Measurements from ENCODE around the gene IL5.

The IL5 gene

DNA sequence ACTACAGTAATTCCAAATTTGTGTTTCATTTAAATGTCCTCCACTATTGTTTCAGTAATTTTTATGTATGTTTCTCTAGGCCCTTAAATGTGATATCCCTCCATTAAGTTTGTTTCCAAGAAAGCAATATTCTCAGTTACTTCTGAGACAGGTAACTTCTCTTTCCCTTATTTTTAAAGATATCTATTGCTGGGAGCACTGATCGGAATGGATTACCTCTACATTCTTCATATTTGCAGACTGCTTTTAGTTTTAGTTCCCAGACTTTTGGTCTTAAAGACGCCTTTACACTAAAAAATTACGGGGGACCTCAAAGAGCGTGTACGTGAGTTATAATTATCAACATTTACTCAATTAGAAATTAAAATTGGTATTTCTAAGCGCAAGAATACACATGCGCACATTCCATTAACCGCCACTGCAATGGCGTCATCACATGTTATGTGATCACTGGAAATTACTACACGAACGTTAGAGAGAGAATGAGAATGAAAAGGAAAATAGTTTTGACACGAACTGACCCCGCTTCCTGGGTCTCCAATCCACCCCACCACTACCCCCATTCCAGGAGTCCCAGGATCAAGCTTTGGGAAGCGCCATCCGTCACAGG lies 12.9 kb upstream of the IL5 start:
- TF ChIP-seq TAF1 (IDR thresholded peaks at IDR 0.05; ENCODE audit: low read depth) (no peak), NFIC (IDR thresholded peaks at IDR 0.05) (no peak), ZBTB7A (IDR thresholded peaks at IDR 0.05; ENCODE audit: low read depth) (no peak), FOXM1 (IDR thresholded peaks at IDR 0.05; ENCODE audit: borderline replicate concordance, low read depth) (no peak), RAD21 (IDR thresholded peaks at IDR 0.05; ENCODE audit: low read depth) (no peak), TEAD4 (IDR thresholded peaks at IDR 0.05) (no peak), CEBPB (IDR thresholded peaks at IDR 0.05) (no peak), EGR1 (IDR thresholded peaks at IDR 0.05) (no peak), YY1 (IDR thresholded peaks at IDR 0.05; ENCODE audit: low read depth) (no peak), EP300 (IDR thresholded peaks at IDR 0.05; ENCODE audit: borderline replicate concordance) (no peak), CREB1 (IDR thresholded peaks at IDR 0.05; ENCODE audit: low read depth) (no peak)
- TF ChIP-seq, protein P1, sequence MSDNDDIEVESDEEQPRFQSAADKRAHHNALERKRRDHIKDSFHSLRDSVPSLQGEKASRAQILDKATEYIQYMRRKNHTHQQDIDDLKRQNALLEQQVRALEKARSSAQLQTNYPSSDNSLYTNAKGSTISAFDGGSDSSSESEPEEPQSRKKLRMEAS (IDR thresholded peaks at IDR 0.05), result no peak
- TF ChIP-seq, protein P2, sequence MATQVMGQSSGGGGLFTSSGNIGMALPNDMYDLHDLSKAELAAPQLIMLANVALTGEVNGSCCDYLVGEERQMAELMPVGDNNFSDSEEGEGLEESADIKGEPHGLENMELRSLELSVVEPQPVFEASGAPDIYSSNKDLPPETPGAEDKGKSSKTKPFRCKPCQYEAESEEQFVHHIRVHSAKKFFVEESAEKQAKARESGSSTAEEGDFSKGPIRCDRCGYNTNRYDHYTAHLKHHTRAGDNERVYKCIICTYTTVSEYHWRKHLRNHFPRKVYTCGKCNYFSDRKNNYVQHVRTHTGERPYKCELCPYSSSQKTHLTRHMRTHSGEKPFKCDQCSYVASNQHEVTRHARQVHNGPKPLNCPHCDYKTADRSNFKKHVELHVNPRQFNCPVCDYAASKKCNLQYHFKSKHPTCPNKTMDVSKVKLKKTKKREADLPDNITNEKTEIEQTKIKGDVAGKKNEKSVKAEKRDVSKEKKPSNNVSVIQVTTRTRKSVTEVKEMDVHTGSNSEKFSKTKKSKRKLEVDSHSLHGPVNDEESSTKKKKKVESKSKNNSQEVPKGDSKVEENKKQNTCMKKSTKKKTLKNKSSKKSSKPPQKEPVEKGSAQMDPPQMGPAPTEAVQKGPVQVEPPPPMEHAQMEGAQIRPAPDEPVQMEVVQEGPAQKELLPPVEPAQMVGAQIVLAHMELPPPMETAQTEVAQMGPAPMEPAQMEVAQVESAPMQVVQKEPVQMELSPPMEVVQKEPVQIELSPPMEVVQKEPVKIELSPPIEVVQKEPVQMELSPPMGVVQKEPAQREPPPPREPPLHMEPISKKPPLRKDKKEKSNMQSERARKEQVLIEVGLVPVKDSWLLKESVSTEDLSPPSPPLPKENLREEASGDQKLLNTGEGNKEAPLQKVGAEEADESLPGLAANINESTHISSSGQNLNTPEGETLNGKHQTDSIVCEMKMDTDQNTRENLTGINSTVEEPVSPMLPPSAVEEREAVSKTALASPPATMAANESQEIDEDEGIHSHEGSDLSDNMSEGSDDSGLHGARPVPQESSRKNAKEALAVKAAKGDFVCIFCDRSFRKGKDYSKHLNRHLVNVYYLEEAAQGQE (IDR thresholded peaks at IDR 0.05; ENCODE audit: low read depth), result no peak
- TF ChIP-seq, protein P3, sequence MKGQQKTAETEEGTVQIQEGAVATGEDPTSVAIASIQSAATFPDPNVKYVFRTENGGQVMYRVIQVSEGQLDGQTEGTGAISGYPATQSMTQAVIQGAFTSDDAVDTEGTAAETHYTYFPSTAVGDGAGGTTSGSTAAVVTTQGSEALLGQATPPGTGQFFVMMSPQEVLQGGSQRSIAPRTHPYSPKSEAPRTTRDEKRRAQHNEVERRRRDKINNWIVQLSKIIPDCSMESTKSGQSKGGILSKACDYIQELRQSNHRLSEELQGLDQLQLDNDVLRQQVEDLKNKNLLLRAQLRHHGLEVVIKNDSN (IDR thresholded peaks at IDR 0.05), result no peak

DNA sequence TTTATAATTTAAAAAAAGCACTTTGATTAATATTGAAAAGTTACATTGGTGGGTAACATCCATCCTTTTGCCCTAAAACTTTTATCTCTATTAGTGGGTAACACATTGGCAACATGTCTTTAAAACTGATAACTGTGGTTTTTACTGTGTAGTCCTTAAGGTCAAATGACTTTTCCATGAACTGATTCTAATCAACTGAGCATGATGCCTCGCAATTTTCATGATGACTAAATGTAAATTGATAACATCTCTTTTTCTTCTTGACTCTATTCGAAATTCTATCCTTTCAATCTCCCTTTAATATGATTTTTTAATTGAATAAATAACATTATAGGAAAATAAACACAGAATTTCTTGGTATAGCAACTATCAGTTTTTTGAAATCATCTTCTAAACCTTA lies 6.3 kb upstream of the IL5 start:
- TF ChIP-seq NFIC (IDR thresholded peaks at IDR 0.05) (no peak), TCF12 (IDR thresholded peaks at IDR 0.05; ENCODE audit: low read depth) (no peak), YY1 (IDR thresholded peaks at IDR 0.05; ENCODE audit: low read depth) (no peak), CREB1 (IDR thresholded peaks at IDR 0.05; ENCODE audit: low read depth) (no peak), EGR1 (IDR thresholded peaks at IDR 0.05) (no peak), EP300 (IDR thresholded peaks at IDR 0.05; ENCODE audit: borderline replicate concordance) (no peak), ZBTB7A (IDR thresholded peaks at IDR 0.05; ENCODE audit: low read depth) (no peak), RAD21 (IDR thresholded peaks at IDR 0.05; ENCODE audit: low read depth) (no peak), FOXM1 (IDR thresholded peaks at IDR 0.05; ENCODE audit: borderline replicate concordance, low read depth) (no peak), CEBPB (IDR thresholded peaks at IDR 0.05) (no peak)
- TF ChIP-seq, protein P3 (IDR thresholded peaks at IDR 0.05), result no peak

DNA sequence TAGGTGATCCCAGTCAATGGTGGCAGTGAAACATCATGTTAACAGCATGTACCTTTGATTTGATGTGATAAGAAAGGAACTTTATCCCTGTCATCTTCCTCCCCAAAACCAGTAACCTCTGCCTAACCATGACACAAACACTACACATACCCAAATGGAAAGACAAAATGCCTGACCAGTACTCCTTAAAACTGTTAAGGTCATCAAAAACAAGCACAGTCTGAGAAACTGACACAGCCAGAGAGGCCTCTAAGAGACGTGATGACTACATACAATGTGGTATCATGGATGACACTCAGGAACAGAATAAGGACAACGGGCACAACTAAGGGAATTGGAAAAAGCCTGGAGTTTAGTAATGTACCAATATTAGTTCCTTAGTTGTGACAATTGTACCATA lies 3.9 kb upstream of the IL5 start:
- no peak for TF ChIP-seq TCF12 (IDR thresholded peaks at IDR 0.05; ENCODE audit: low read depth)
- TF ChIP-seq TAF1 (IDR thresholded peaks at IDR 0.05; ENCODE audit: low read depth), result no peak
- TF ChIP-seq TEAD4 (IDR thresholded peaks at IDR 0.05), result no peak
- TF ChIP-seq EP300 (IDR thresholded peaks at IDR 0.05; ENCODE audit: borderline replicate concordance), result no peak
- no peak for TF ChIP-seq EGR1 (IDR thresholded peaks at IDR 0.05)
- TF ChIP-seq, protein P3 (IDR thresholded peaks at IDR 0.05), result no peak
- no peak for TF ChIP-seq FOXM1 (IDR thresholded peaks at IDR 0.05; ENCODE audit: borderline replicate concordance, low read depth)
- TF ChIP-seq ZBTB7A (IDR thresholded peaks at IDR 0.05; ENCODE audit: low read depth), result no peak
- TF ChIP-seq NFIC (IDR thresholded peaks at IDR 0.05), result no peak
- no peak for TF ChIP-seq CEBPB (IDR thresholded peaks at IDR 0.05)
- TF ChIP-seq, protein P2 (IDR thresholded peaks at IDR 0.05; ENCODE audit: low read depth), result no peak
- TF ChIP-seq RAD21 (IDR thresholded peaks at IDR 0.05; ENCODE audit: low read depth), result no peak
- no peak for TF ChIP-seq YY1 (IDR thresholded peaks at IDR 0.05; ENCODE audit: low read depth)
- no peak for TF ChIP-seq CREB1 (IDR thresholded peaks at IDR 0.05; ENCODE audit: low read depth)
- TF ChIP-seq, protein P1 (IDR thresholded peaks at IDR 0.05), result no peak

DNA sequence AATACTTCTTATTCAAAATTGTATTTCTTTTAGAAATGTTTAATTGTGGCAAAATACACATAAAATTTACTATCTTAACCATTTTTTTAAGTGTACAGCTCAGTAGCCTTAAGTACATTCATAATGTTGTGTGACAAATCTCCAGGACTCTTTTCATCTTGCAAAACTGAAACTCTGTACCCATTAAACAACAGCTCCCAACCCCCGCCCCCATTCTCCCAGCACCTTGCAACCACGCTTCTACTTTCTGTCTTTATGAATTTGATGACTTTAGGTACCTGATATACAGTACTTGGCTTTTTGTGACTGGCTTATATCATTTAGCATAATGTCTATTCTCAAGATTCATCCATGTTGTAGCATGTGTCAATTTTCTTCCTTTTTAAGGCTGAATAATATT lies 2.8 kb upstream of the IL5 start:
- TF ChIP-seq EGR1 (IDR thresholded peaks at IDR 0.05) (no peak), YY1 (IDR thresholded peaks at IDR 0.05; ENCODE audit: low read depth) (no peak), ZBTB7A (IDR thresholded peaks at IDR 0.05; ENCODE audit: low read depth) (no peak), TCF12 (IDR thresholded peaks at IDR 0.05; ENCODE audit: low read depth) (no peak), NFIC (IDR thresholded peaks at IDR 0.05) (no peak), CREB1 (IDR thresholded peaks at IDR 0.05; ENCODE audit: low read depth) (no peak), FOXM1 (IDR thresholded peaks at IDR 0.05; ENCODE audit: borderline replicate concordance, low read depth) (no peak), TAF1 (IDR thresholded peaks at IDR 0.05; ENCODE audit: low read depth) (no peak), CEBPB (IDR thresholded peaks at IDR 0.05) (no peak), RAD21 (IDR thresholded peaks at IDR 0.05; ENCODE audit: low read depth) (no peak), EP300 (IDR thresholded peaks at IDR 0.05; ENCODE audit: borderline replicate concordance) (no peak), TEAD4 (IDR thresholded peaks at IDR 0.05) (no peak)
- TF ChIP-seq, protein P3 (IDR thresholded peaks at IDR 0.05), result no peak
- TF ChIP-seq, protein P2 (IDR thresholded peaks at IDR 0.05; ENCODE audit: low read depth), result no peak
- TF ChIP-seq, protein P1 (IDR thresholded peaks at IDR 0.05), result no peak

Data from Ishikawa (cell line).